Cerebellar cortex (tissue), 1 donor: Measurements from ENCODE around the gene VPS8.

Experiments
- DNase-seq: peaks from one replicate; pipeline ENCODE4 v3.0.0-alpha.2; 2015; ENCODE audit warnings: low spot score

The VPS8 gene

DNA sequence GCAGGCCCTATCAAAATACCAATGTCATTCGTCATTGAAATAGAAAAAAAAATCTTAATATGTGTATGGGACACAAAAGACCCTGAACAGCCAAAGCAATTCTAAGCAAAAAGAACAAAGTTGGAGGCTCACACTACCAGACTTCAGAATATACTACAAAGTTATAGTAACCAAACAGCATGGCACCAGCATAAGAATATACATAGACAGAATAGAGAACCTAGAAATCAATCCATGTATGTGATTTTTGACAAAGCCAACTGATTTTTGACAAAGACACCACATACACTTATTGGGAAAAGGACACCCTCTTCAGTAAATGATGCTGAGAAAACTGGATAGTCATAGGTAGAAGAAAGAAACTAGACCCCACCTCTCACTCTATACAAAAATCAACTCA is 245.9 kb downstream of the VPS8 start:
- DNase-seq = no peak

DNA sequence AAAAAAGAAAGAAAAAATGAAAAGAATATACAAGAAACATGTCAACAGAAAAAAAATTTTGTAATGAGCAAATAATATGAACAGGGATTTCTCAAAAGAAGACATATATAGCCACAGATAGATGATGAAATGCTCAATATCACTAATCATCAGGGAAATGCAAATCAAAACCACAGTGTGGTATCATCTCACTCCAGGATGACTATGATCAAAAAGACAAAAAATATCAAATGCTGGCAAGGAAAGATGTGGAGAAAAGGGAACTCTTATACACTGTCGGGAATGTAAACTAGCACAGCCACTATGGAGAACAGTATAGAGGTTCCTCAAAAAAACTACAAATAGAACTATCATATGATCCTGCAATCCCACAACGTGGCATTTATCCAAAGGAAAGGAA is 246.8 kb downstream of the VPS8 start:
- DNase-seq = no peak

DNA sequence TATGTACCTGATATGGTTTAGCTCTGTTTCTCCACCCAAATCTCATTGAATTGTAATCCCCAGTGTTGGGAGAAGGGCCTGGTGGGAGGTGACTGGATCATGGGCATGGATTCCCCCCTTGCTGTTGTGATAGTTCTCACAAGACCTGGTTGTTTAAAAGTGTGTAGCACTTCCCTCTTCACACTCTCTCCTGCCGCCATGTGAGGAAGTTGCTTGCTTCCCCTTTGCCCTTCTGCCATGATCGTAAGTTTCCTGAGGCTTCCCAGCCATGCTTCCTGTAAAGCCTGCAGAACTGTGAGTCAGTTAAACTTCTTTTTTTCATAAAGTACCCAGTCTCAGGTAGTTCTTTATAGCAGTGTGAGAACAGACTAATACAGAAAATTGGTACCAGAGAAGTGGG is 247.8 kb downstream of the VPS8 start:
- DNase-seq = no peak

- no peak for DNase-seq
Measured at GRCh38 chr3:185060655-185061054, 248.7 kb downstream of the VPS8 start.

GRCh38 chr3:185062191-185062590 is 250.2 kb downstream of the VPS8 start:
- no peak for DNase-seq

DNA sequence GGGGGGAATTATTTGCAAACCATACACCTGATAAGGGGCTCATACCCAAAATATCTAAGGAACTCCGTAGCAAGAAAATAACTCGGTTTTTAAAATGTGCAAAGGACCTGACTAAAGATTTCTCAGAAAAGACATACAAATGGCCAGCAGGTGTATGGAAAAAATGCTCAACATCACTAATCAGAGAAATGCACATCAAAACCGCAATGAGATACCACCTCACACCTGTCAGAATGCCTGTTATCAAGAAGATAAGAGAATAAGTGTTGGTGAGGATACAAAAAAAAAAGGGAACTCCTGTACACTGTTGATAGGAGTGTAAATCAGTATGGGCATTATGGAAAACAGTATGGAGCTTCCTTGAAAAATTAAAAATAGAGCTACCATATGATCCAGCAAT is 251.5 kb downstream of the VPS8 start:
- no peak for DNase-seq

- DNase-seq = no peak
Measured at GRCh38 chr3:185065059-185065458, 253.1 kb downstream of the VPS8 start.

- no peak for DNase-seq
Measured at GRCh38 chr3:185066251-185066650, 254.3 kb downstream of the VPS8 start.

- no peak for DNase-seq
Measured at GRCh38 chr3:185067173-185067572, 255.2 kb downstream of the VPS8 start.

- DNase-seq = no peak
Measured at GRCh38 chr3:185069037-185070030, 257.4 kb downstream of the VPS8 start.

DNA sequence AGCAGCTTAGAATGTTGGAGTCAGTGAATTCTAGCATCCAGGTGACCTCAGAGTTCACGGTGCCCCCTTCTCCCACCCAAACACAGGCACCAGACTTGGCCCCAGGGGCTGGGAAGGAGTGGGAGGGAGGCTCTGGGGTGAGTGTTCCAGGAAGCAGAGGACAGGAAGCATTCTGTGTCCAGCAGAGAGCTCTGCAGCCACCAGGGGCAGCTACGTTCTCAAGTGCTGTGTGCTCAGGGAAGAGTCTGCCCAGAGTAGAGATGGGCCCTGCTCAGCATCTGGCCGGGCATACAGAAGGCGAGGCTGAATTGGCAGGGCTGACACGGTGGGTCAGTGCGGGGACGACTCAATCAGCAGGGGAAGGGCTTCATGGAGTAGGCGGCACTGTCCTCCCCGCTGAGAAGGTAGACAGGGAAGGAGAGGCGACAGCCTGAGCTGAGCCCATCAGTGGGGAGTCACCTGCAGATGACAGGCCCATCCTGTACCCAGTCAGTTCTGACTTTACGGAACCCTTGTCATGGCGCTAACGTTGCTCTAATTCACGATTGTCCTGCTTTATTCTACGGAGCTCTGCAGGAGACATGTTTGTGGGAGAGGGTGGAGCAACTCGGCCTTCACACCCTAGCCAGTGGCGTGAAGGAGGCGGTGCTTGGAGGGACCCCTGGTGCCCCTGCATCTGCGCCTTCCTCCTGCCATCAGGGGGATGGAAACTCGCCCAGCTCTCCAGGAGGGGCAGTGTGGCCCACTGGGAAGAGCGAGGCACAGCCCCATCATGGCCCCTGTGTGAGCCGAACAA is 258.7 kb downstream of the VPS8 start:
- DNase-seq = peak; percentile 14

- DNase-seq = no peak
Measured at GRCh38 chr3:185071287-185071800, 259.4 kb downstream of the VPS8 start.

- DNase-seq = no peak
Measured at GRCh38 chr3:185075547-185075946, 263.6 kb downstream of the VPS8 start.

- DNase-seq = no peak
Measured at GRCh38 chr3:185076219-185076618, 264.3 kb downstream of the VPS8 start.

GRCh38 chr3:185079625-185080024 is 267.7 kb downstream of the VPS8 start:
- DNase-seq = no peak

- no peak for DNase-seq
Measured at GRCh38 chr3:185081521-185081920, 269.6 kb downstream of the VPS8 start.

- DNase-seq = peak; percentile 11
Measured at GRCh38 chr3:185082149-185082548, 270.2 kb downstream of the VPS8 start.

- no peak for DNase-seq
Measured at GRCh38 chr3:185082829-185083228, 270.9 kb downstream of the VPS8 start.

- DNase-seq = no peak
Measured at GRCh38 chr3:185084402-185084801, 272.4 kb downstream of the VPS8 start.

- peak; percentile 69 for DNase-seq
Measured at GRCh38 chr3:185084901-185085300, 272.9 kb downstream of the VPS8 start.

- no peak for DNase-seq
Measured at GRCh38 chr3:185087419-185087818, 275.5 kb downstream of the VPS8 start.

GRCh38 chr3:185089343-185089742 is 277.4 kb downstream of the VPS8 start:
- DNase-seq = no peak

DNA sequence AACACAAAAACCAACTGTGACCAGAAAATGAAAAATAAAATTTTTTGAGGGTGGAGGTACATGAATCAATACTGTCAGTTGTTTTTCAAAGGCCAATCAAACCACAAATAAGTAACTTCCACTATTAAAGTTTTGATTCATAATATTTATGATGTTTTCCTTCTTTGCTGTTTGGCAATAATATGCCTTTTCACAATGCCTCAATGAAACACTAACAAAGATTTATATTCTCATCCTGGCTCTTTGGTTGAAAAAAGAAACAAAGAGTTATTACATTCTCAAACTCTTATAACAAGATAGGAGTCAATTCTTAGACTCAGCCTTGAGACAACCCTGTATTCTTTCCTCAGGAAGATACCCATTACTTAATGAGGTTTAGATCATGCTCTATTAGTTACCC is 277.8 kb downstream of the VPS8 start:
- no peak for DNase-seq
